GM06990 (cell line): ENCODE measurements around the gene TAF4.

Experiments used
- DNase-seq: peaks from one replicate; pipeline ENCODE4 v3.0.0-alpha.2; 2011; ENCODE audit not compliant: insufficient read length; ENCODE audit errors: extremely low read depth
- H3K27me3 ChIP-seq: replicated peaks from 2 replicates; pipeline ENCODE4 v1.6.0; 2011; ENCODE audit warnings: low read length; ENCODE audit not compliant: control insufficient read depth, insufficient read depth
- H3K36me3 ChIP-seq: 2 replicates; pipeline ENCODE4 v1.5.1; 2011; ENCODE audit warnings: low read length; ENCODE audit not compliant: control insufficient read depth, insufficient read depth
- H3K4me3 ChIP-seq: replicated peaks from 2 replicates; pipeline ENCODE4 v1.5.1; 2011; ENCODE audit warnings: low read depth, mild to moderate bottlenecking, control low read depth, low read length
- TF ChIP-seq, protein P1 (sequence below): IDR thresholded peaks from 2 replicates; pipeline ENCODE4 v1.5.1; 2011; ENCODE audit warnings: low read length, control low read depth, mild to moderate bottlenecking, inconsistent platforms; ENCODE audit not compliant: insufficient read depth, poor library complexity, severe bottlenecking

TAF4 gene

GRCh38 chr20:61953037-61954021 lies 112.4 kb downstream of the TAF4 start:
- Histone ChIP-seq H3K36me3 (no peaks in the 10 kb centered on the region), H3K27me3 (no peaks in the 10 kb centered on the region), H3K4me3 (no peak overlapping the region)
- no peak for DNase-seq
- TF ChIP-seq, protein P1, sequence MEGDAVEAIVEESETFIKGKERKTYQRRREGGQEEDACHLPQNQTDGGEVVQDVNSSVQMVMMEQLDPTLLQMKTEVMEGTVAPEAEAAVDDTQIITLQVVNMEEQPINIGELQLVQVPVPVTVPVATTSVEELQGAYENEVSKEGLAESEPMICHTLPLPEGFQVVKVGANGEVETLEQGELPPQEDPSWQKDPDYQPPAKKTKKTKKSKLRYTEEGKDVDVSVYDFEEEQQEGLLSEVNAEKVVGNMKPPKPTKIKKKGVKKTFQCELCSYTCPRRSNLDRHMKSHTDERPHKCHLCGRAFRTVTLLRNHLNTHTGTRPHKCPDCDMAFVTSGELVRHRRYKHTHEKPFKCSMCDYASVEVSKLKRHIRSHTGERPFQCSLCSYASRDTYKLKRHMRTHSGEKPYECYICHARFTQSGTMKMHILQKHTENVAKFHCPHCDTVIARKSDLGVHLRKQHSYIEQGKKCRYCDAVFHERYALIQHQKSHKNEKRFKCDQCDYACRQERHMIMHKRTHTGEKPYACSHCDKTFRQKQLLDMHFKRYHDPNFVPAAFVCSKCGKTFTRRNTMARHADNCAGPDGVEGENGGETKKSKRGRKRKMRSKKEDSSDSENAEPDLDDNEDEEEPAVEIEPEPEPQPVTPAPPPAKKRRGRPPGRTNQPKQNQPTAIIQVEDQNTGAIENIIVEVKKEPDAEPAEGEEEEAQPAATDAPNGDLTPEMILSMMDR = no peak

GRCh38 chr20:61951695-61952533 lies 113.8 kb downstream of the TAF4 start:
- no peak for DNase-seq
- Histone ChIP-seq H3K4me3 (no peak overlapping the region), H3K27me3 (no peaks in the 10 kb centered on the region), H3K36me3 (no peaks in the 10 kb centered on the region)
- TF ChIP-seq, protein P1 = no peak

- TF ChIP-seq, protein P1 = no peak
- DNase-seq = no peak
- Histone ChIP-seq H3K36me3 (no peaks in the 10 kb centered on the region), H3K27me3 (no peaks in the 10 kb centered on the region), H3K4me3 (no peak overlapping the region)
These were observed 115.0 kb downstream of the TAF4 start for GRCh38 chr20:61950641-61951071.

GRCh38 chr20:61949714-61950640 lies 115.7 kb downstream of the TAF4 start:
- TF ChIP-seq, protein P1 = no peak
- no peak overlapping the region for H3K4me3 ChIP-seq

DNA sequence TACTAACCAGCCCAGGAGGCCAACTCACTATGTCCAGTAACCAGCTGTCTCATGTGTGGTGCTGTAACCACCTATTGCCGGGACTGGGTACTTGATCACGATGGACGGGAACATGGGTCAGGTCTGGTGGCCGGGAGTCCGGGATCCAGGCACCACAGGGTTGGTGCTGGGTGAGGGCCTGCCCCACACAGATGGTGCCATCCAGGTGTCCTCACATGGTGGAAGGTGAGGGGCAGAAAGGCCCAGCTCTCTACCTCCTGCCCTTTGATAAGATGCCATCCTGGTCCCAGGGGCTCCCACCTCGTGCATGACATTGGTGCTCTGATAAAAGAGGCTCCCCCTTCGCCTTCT lies 116.3 kb downstream of the TAF4 start:
- Histone ChIP-seq H3K27me3 (no peaks in the 10 kb centered on the region), H3K4me3 (no peak overlapping the region), H3K36me3 (no peaks in the 10 kb centered on the region)
- DNase-seq = no peak
- TF ChIP-seq, protein P1 = no peak

More at GRCh38 chr20:61949714-61950640, 115.7 kb downstream of the TAF4 start:
- DNase-seq = no peak
- no peaks in the 10 kb centered on the region for H3K36me3 ChIP-seq
- H3K27me3 ChIP-seq = no peaks in the 10 kb centered on the region
